Heart left ventricle (tissue), 16 donors: ENCODE results near the gene EYS. TPM values are rescaled to one million over a fixed set of nuclear protein-coding genes. Genes with fewer than 3 reads are reported as not detected.

Experiments used
- ATAC-seq, 4 donors: fragments of 200-7000 bp; cut with Tn5 transposase; one replicate each; pipeline ENCODE4 v1.9.1; 2020 to 2022; ENCODE audit warnings: moderate library complexity in 4 of 4, mild to moderate bottlenecking in 3 of 4, moderate number of reproducible peaks in 1 of 4
- DNase-seq, 5 donors: peaks; one replicate each; pipeline ENCODE4 v3.0.0-alpha.2; 2020
- H3K27ac ChIP-seq, 12 donors: fragments of 200-600 bp; sonication (generic) in 4 of 12; one replicate each; pipeline versions ENCODE4 v1.5.0 to v1.8.0; 2016 to 2022; ENCODE audit warnings: mild to moderate bottlenecking in 2 of 12
- H3K27me3 ChIP-seq, 9 donors: fragments of 200-600 bp; sonication (generic) in 2 of 9; one replicate each; pipeline versions ENCODE4 v1.5.1 to v1.8.0; 2016 to 2022; ENCODE audit warnings: mild to moderate bottlenecking in 3 of 9
- H3K36me3 ChIP-seq, 9 donors: fragments of 200-600 bp; sonication (generic) in 2 of 9; one replicate each; pipeline versions ENCODE4 v1.5.0 to v1.8.0; 2018 to 2022; ENCODE audit warnings: mild to moderate bottlenecking in 2 of 9
- H3K4me1 ChIP-seq, 12 donors: fragments of 200-600 bp; sonication (generic) in 4 of 12; one replicate each; pipeline versions ENCODE4 v1.5.0 to v1.8.0; 2016 to 2022; ENCODE audit warnings: mild to moderate bottlenecking in 3 of 12
- H3K4me3 ChIP-seq, 12 donors: fragments of 200-600 bp; sonication (generic) in 4 of 12; one replicate each; pipeline versions ENCODE4 v1.5.0 to v1.8.0; 2017 to 2022; ENCODE audit warnings: mild to moderate bottlenecking in 9 of 12, moderate library complexity in 4 of 12
- H3K9me3 ChIP-seq, 12 donors: fragments of 200-600 bp; sonication (generic) in 4 of 12; one replicate each; pipeline versions ENCODE4 v1.5.0 to v1.8.0; 2016 to 2022; ENCODE audit warnings: mild to moderate bottlenecking in 1 of 12
- POLR2A ChIP-seq, 2 donors: fragments of 450-650 bp; IDR thresholded peaks; one replicate each; pipeline ENCODE4 v1.6.1; 2017; ENCODE audit warnings: antibody characterized with exemption in 2 of 2, mild to moderate bottlenecking in 2 of 2, moderate library complexity in 2 of 2
- WGBS, 4 donors: extraction: QIAGEN DNeasy Blood & Tissue Kit in 2 of 4; methylation state at CpG; one replicate each; pipeline versions ENCODE4 v1.1.5 to v1.1.7; 2013 to 2018; 5-methylcytosine and 5-hydroxymethylcytosine counted together
- intact Hi-C, 10 donors: fragments of 100-400 bp; cut with DNase I; formaldehyde crosslinking; loops; one replicate each; pipeline versions ENCODE4 v1.11.1 to v1.14.2; 2022
- polyA plus RNA-seq, 2 donors: library from polyadenylated mRNA; stranded (reverse); fragments of 200-250 nt; gene quantifications; one replicate each; pipeline ENCODE4 v1.2.3, GENCODE V29; 2013
- total RNA-seq, 9 donors: library from RNA; depleted of rRNA in 2 of 9; stranded (reverse); fragments of >200 nt in 2 of 9; fragmentation: NEBNext Ultra II Directional in 3 of 9; extraction: Animal tissue kit (Norgen Biotek cat#: 25700) in 3 of 9; gene quantifications; one replicate each; pipeline versions ENCODE4 v1.1.0 to v1.2.4, GENCODE V29; 2016 to 2023
- TF ChIP-seq, protein P1 (sequence below), 12 donors: fragments of 200-600 bp; sonication (generic) in 4 of 12; IDR thresholded peaks; one replicate each; pipeline versions ENCODE4 v1.5.0 to v1.8.0; 2018 to 2022; ENCODE audit warnings: antibody characterized with exemption in 12 of 12, mild to moderate bottlenecking in 5 of 12
- donor health status: ischemic (EF 13 %, LVEDD 7.1; RV severe dilation, severe dysfunction).
- donor health status: healthy with polysubstance abuse.
- donor health status: DM: no; HTN: yes; CAD: no.
- donor health status: DM: no; HTN: no; CAD: no.
- donor health status: ischemic (EF 25% LVEDD 6.9; RV normal size, moderate dysfunction).
- donor health status: ischemic (EF 25% LVEDD 5.7; RV mildly dilated, moderate dysfunction).
- donor health status: healthy.
- donor health status: DM: yes; HTN: yes; CAD: no.
- donor health status: ischemic (EF 35%, LVEDD 5.7; RV mildly dilated, moderate dysfunction).
- donor health status: nonischemic (EF 11% LVEDD 7.7; RV severe dilation, severe dysfunction).
- donor health status: DM: yes; HTN: yes; CAD: no.
- donor health status: PGD.
- donor health status: ischemic (EF 29% LVEDD 5.4; RV normal size, mild dysfunction).
- donor health status: nonischemic (EF 23%, LVEDD 6.1; RV moderate dilation, normal function).

EYS gene
- total and polyA plus RNA-seq, 11 donors = 0.07 to 0.27 (median 0.08) TPM; not detected in 8

DNA sequence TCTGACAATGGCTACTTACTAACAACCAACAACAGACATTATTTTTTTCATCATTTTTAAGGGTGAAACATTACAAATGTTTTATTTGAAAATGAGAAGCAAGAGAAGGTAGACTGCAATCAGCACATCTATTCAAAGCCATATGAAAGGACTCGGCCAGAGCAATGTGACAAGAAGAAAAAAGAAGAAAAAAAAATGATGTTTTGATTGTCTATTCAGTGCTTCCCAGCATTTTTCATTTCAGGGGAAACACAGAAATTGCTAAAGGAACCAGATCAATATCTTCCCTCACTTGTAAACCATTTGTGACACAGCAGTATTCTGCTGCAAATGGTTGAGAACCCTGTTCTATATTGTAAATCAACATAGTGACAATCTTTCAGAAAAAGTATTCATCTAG lies 270.7 kb downstream of the EYS start:
- Histone ChIP-seq H3K27ac (no peak overlapping the region), H3K36me3 (no peaks in the 10 kb centered on the region), H3K4me1 (no peaks in the 10 kb centered on the region), H3K27me3 (no peaks in the 10 kb centered on the region), H3K9me3 (peaks cover 0 to 10% (median 0%) of the 10 kb centered on the region in 12 donors), H3K4me3 (no peak overlapping the region)
- no peak for ATAC-seq
- intact Hi-C loops = no loop called here
- TF ChIP-seq POLR2A (IDR thresholded peaks at IDR 0.05) = no peak
- TF ChIP-seq, protein P1, sequence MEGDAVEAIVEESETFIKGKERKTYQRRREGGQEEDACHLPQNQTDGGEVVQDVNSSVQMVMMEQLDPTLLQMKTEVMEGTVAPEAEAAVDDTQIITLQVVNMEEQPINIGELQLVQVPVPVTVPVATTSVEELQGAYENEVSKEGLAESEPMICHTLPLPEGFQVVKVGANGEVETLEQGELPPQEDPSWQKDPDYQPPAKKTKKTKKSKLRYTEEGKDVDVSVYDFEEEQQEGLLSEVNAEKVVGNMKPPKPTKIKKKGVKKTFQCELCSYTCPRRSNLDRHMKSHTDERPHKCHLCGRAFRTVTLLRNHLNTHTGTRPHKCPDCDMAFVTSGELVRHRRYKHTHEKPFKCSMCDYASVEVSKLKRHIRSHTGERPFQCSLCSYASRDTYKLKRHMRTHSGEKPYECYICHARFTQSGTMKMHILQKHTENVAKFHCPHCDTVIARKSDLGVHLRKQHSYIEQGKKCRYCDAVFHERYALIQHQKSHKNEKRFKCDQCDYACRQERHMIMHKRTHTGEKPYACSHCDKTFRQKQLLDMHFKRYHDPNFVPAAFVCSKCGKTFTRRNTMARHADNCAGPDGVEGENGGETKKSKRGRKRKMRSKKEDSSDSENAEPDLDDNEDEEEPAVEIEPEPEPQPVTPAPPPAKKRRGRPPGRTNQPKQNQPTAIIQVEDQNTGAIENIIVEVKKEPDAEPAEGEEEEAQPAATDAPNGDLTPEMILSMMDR (IDR thresholded peaks at IDR 0.05) = no peak
- no peak for DNase-seq
- 61 to 91% (median 79%) methylated on average over 1 of the region's 1 CpG for WGBS, 4 donors

DNA sequence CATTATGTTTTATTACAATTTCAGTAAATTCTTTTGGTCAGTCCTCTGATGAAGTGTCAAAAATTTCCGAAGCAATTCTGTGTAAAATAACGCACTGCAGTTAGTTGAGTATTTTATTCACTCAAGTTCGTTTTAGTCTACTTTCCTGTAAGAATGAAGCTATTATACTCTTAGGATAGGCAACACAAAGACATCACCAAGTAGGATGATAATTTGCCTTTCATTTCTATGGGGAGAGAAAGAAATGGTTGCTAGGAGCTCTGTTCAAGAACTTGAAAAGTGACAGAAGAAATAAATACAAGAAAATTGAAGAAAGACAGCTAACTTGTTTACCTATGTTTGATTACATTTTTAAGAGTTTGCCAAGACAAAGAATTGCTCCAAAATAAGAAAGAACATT lies 290.4 kb downstream of the EYS start:
- Histone ChIP-seq H3K4me1 (no peaks in the 10 kb centered on the region), H3K27ac (no peak overlapping the region), H3K36me3 (no peaks in the 10 kb centered on the region), H3K4me3 (no peak overlapping the region), H3K27me3 (no peaks in the 10 kb centered on the region), H3K9me3 (peaks cover 0 to 6% (median 0%) of the 10 kb centered on the region in 12 donors)
- TF ChIP-seq, protein P1 (IDR thresholded peaks at IDR 0.05) = no peak
- TF ChIP-seq POLR2A (IDR thresholded peaks at IDR 0.05) = no peak
- ATAC-seq (no peak), DNase-seq (no peak)
- WGBS, 4 donors = 83 to 87% (median 84%) methylated on average over 3 of the region's 3 CpGs
- intact Hi-C loops = no loop called here

DNA sequence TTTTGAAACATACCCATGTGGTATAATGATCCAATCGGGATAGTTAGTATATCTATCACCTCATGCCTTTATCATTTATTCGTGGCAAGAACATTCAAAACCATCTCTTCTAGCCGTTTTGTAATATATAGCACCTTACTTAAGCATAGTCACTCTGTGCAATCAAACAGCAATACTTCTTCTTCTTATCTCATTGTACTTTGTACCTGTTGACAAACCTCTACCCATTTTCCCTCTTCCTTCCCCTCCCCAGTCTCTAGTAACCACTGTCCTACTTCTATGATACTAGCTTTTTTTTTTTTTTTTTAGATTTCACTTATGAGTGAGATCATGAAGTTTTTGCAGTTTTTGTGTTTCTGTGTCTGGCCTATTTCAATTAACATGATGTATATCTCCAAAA lies 296.7 kb downstream of the EYS start:
- WGBS, 4 donors = 83 to 87% (median 86%) methylated on average over 3 of the region's 3 CpGs
- TF ChIP-seq, protein P1 (IDR thresholded peaks at IDR 0.05) = no peak
- TF ChIP-seq POLR2A (IDR thresholded peaks at IDR 0.05) = no peak
- Histone ChIP-seq H3K4me3 (no peak overlapping the region), H3K27me3 (no peaks in the 10 kb centered on the region), H3K36me3 (no peaks in the 10 kb centered on the region), H3K27ac (no peak overlapping the region), H3K9me3 (peaks cover 0 to 6% (median 0%) of the 10 kb centered on the region in 12 donors), H3K4me1 (no peaks in the 10 kb centered on the region)
- no peak for DNase-seq
- intact Hi-C loops = no loop called here
- ATAC-seq = no peak

DNA sequence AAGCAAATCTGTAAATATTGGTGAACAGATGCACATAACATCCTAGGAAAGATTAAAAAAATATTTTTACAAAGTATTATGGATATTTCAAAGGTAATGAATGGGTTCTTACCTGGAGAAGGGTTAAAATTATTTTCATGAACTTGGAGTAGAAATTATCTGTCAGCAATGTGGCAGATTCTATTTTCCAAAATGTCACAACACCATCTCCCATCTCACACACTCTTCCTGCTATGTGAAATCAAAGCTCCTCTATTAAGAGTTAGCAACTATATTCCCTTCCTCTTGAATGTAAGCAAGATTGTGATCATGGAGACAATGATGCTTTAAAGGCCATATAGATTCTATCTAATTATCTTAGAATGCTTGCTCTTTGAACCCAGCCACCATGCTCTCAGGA lies 304.5 kb downstream of the EYS start:
- H3K4me3 ChIP-seq = no peak overlapping the region
- H3K27ac ChIP-seq = no peak overlapping the region
- DNase-seq (no peak), ATAC-seq (no peak)
- TF ChIP-seq POLR2A (IDR thresholded peaks at IDR 0.05) = no peak
- TF ChIP-seq, protein P1 (IDR thresholded peaks at IDR 0.05) = no peak
- H3K9me3 ChIP-seq = peaks cover 0 to 9% (median 0%) of the 10 kb centered on the region in 12 donors
- intact Hi-C loops = no loop called here
- H3K36me3 ChIP-seq = no peaks in the 10 kb centered on the region
- H3K4me1 ChIP-seq = no peaks in the 10 kb centered on the region
- no peaks in the 10 kb centered on the region for H3K27me3 ChIP-seq
